Colonic mucosa (tissue), 4 donors: ENCODE measurements around the gene MINDY4B. TPM values are rescaled to one million over a fixed set of nuclear protein-coding genes. Genes with fewer than 3 reads are reported as not detected.

Experiments used
- DNase-seq: peaks from one replicate; pipeline ENCODE4 v3.0.0-alpha.2; 2020
- H3K27ac ChIP-seq: fragments of 200-600 bp; one replicate; pipeline ENCODE4 v1.8.0; 2021
- H3K27me3 ChIP-seq: fragments of 200-600 bp; one replicate; pipeline ENCODE4 v1.8.0; 2021
- H3K36me3 ChIP-seq: fragments of 200-600 bp; one replicate; pipeline ENCODE4 v1.8.0; 2021
- H3K4me1 ChIP-seq: fragments of 200-600 bp; one replicate; pipeline ENCODE4 v1.8.0; 2021; ENCODE audit warnings: mild to moderate bottlenecking
- H3K4me3 ChIP-seq: fragments of 200-600 bp; one replicate; pipeline ENCODE4 v1.8.0; 2021
- H3K9ac ChIP-seq, 2 donors: one replicate each; pipeline ENCODE4 v1.7.0; 2013; ENCODE audit warnings: control low read depth in 2 of 2, low read depth in 2 of 2, low read length in 2 of 2
- H3K9me3 ChIP-seq: fragments of 200-600 bp; one replicate; pipeline ENCODE4 v1.8.0; 2021
- intact Hi-C: fragments of 100-400 bp; cut with DNase I; formaldehyde crosslinking; loops from one replicate; pipeline ENCODE4 v1.14.1; 2022
- total RNA-seq, 2 donors: library from RNA; stranded (reverse); fragmentation: NEBNext Ultra II Directional in 1 of 2; extraction: Animal tissue kit (Norgen Biotek cat#: 25700) in 1 of 2; gene quantifications; one replicate each; pipeline ENCODE4 v1.2.1, GENCODE V29; 2021
- TF ChIP-seq, protein P1 (sequence below): fragments of 200-600 bp; IDR thresholded peaks from one replicate; pipeline ENCODE4 v1.8.0; 2022; ENCODE audit warnings: antibody characterized with exemption, mild to moderate bottlenecking
- donor health status: healthy.
- donor health status: DM: no; HTN: no; CAD: no.
- donor health status: DM: no; HTN: no; CAD: no.

Gene MINDY4B
- total RNA-seq, 2 donors from 2014 or later = not detected

DNA sequence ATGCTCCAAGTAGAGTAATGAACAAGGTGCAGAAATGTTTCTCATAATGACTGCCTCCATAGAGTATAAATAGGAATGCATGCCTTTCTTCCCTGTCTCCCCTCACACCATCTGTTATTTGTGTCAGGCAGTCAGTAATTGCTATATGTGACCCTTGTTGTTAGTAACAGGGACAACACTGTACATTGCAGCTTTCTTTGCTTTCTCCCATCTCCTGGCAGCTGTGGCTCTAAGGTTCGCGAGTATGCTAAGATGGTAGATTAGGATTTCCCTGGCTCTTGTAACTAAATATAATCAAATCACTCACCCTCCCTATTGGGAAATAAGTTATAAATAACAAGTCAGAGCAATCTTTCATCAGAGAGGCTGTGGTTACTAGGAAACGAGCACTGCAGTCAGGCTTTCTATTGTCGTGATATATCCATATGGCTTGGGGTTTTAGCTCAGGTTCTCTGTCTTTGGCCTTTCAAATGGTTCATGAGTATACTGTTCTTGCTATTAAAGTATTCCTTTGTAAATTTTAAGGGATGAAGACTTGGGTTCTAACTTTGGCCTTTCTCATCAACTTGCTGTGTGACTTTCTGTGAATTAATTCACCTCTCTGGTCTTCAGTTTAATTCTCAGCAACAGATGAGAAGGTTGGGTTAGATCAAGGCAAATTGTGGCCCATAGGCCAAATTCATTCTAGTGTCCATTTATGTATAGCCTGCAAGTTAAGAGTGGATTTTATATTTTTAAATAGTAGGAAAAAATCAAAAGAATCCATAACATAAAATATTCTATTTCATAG is 8.1 kb upstream of the MINDY4B start:
- no peaks in the 10 kb centered on the region for H3K36me3 ChIP-seq
- H3K9me3 ChIP-seq = no peaks in the 10 kb centered on the region
- no peak for DNase-seq
- intact Hi-C loops = no loop called here
- H3K4me3 ChIP-seq = no peak overlapping the region
- TF ChIP-seq, protein P1, sequence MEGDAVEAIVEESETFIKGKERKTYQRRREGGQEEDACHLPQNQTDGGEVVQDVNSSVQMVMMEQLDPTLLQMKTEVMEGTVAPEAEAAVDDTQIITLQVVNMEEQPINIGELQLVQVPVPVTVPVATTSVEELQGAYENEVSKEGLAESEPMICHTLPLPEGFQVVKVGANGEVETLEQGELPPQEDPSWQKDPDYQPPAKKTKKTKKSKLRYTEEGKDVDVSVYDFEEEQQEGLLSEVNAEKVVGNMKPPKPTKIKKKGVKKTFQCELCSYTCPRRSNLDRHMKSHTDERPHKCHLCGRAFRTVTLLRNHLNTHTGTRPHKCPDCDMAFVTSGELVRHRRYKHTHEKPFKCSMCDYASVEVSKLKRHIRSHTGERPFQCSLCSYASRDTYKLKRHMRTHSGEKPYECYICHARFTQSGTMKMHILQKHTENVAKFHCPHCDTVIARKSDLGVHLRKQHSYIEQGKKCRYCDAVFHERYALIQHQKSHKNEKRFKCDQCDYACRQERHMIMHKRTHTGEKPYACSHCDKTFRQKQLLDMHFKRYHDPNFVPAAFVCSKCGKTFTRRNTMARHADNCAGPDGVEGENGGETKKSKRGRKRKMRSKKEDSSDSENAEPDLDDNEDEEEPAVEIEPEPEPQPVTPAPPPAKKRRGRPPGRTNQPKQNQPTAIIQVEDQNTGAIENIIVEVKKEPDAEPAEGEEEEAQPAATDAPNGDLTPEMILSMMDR = no peak
- H3K4me1 ChIP-seq = no peaks in the 10 kb centered on the region
- H3K27me3 ChIP-seq = no peaks in the 10 kb centered on the region
- H3K9ac ChIP-seq = no peak overlapping the region
- H3K27ac ChIP-seq = no peak overlapping the region

DNA sequence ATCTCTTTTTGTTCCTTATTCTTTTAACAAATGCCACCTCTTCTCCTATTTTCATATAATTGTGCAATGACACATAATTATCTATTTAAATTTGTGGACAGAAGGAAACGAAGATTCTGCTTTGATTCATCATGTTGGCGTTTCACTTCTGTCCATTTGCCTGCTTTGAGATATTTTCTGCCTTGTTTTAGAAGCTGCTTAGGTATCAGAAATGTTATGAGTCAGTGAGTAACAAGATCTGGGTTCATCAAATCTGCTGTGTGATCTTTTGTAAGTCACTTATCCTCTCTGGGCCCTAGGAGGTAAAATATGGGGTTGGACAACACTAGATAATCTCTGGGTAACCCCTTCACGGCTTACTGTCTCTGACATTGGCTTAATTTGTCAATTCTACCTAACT is 7.3 kb upstream of the MINDY4B start:
- intact Hi-C loops = no loop called here
- Histone ChIP-seq H3K9me3 (no peaks in the 10 kb centered on the region), H3K4me1 (no peaks in the 10 kb centered on the region)

DNA sequence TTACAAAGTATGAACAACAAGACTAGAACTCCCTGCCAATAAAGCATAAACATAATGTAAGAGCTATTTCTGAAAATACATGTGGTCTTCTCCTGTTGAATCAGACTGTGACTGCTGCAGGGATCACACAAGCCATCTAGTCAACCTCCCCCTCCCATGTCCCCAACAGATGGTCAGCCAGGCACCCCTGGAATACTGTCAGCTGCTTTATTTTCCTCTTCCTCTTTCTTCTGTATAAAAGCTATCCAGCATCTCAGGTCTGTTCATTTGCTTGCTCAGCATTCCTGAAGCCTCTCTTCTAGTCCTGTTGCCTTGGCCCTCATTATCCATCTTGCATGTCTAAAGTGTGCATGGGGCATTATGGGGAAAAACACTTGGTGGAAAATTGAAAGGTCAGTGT is 6.5 kb upstream of the MINDY4B start:
- H3K36me3 ChIP-seq = no peaks in the 10 kb centered on the region
- H3K4me3 ChIP-seq = no peak overlapping the region
- H3K27ac ChIP-seq = no peak overlapping the region
- intact Hi-C loops = no loop called here
- no peaks in the 10 kb centered on the region for H3K4me1 ChIP-seq
- TF ChIP-seq, protein P1 = no peak
- H3K9me3 ChIP-seq = no peaks in the 10 kb centered on the region
- H3K27me3 ChIP-seq = no peaks in the 10 kb centered on the region
- DNase-seq = no peak
- H3K9ac ChIP-seq = no peak overlapping the region

More for the DNA sequence above, 7.3 kb upstream of the MINDY4B start:
- no peaks in the 10 kb centered on the region for H3K36me3 ChIP-seq
- no peak overlapping the region for H3K4me3 ChIP-seq
- DNase-seq = no peak
- TF ChIP-seq, protein P1 = no peak
- no peaks in the 10 kb centered on the region for H3K27me3 ChIP-seq
- no peak overlapping the region for H3K27ac ChIP-seq
- no peak overlapping the region for H3K9ac ChIP-seq

DNA sequence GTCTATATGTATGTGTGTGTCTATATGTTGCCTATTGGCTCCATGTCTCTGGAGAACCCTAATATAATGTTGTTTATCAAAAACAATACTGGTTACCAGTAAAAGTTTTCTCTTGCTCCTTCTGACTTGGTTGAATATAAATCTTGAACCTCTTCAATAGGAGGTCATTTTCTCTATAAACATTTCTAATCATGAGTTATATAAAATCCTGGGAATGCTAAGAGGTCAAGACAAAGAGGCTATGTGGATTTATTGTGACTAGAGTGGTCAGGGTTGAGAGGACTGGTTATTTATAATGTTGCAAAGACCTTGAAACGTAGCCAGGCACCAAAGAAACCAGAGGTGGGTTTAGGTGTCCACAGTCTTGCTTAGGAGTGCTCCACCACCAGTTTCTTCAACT is 1.2 kb upstream of the MINDY4B start:
- H3K36me3 ChIP-seq = no peaks in the 10 kb centered on the region
- DNase-seq = no peak
- no peak overlapping the region for H3K9ac ChIP-seq
- H3K4me3 ChIP-seq = no peak overlapping the region
- no peaks in the 10 kb centered on the region for H3K4me1 ChIP-seq
- H3K27me3 ChIP-seq = no peaks in the 10 kb centered on the region
- intact Hi-C loops = no loop called here
- H3K9me3 ChIP-seq = no peaks in the 10 kb centered on the region
- TF ChIP-seq, protein P1 = no peak
- no peak overlapping the region for H3K27ac ChIP-seq

DNA sequence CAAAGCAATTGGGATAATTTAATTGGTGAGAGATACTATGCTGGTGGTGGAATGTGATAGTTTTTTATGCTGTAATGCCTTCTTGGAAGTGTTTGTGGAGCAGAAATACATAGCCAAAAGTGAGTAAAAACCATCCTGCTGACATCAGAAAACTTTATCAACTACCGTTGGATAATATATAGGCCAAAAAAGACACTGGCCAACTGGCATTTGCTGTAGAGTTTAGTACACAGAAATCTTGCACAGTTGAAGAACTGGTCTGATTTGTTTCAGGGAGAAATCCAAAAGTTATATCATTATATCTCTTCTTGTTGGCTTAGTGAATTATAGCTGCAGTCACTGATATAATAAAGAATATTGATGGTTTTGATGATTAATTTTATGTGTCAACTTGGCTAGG is 507 bp upstream of the MINDY4B start:
- no peaks in the 10 kb centered on the region for H3K9me3 ChIP-seq
- H3K36me3 ChIP-seq = no peaks in the 10 kb centered on the region
- no peaks in the 10 kb centered on the region for H3K27me3 ChIP-seq
- H3K27ac ChIP-seq = no peak overlapping the region
- DNase-seq = no peak
- intact Hi-C loops = no loop called here
- H3K9ac ChIP-seq = no peak overlapping the region
- H3K4me3 ChIP-seq = no peak overlapping the region
- no peaks in the 10 kb centered on the region for H3K4me1 ChIP-seq
- TF ChIP-seq, protein P1 = no peak
